C1 segment of cervical spinal cord (tissue), 14 donors: ENCODE measurements around the gene SYNJ2.

Experiments used
- DNase-seq, 14 donors: peaks; one replicate each; lab custom pipeline; 2025; lab: John Stamatoyannopoulos, UW

The SYNJ2 gene

DNA sequence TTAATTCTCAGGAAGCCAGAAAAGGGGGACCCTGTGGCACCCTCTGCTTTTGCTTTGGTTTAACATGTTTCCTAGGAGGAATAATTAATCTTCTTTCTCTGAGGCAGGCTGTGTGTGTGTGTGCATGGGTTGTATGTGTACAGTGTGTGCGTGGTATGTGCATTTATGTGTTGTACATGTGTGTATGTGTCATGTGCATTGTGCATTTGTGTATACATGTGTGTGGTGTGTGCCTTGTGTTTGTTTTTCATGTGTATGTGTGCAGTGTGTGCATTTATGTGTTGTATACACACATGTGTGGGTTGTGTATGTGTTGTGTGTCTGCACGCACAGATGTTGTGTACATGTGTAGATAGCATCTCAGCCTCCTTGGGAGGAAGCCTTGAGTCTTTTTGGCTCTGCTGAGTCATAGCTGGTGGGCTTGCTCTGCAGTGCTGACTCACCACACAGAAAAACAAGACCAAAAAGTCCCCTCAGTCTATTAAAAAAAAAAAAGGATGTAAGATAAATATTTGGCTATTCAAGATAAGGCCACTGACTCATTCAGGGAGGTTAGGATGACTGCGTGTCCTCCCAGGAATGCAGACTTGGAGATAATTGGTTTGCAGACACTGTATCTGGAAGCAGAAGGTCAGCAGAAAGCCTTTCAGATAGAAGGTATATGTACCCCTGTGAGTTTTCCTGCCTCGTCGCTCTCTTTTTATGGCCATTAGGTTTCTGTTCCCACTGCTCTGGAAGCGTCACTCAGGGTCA, 58.6 kb downstream of the SYNJ2 start:
- no peak for DNase-seq

- DNase-seq: no peak
These were observed 59.2 kb downstream of the SYNJ2 start for GRCh38 chr6:158040804-158041347.

DNA sequence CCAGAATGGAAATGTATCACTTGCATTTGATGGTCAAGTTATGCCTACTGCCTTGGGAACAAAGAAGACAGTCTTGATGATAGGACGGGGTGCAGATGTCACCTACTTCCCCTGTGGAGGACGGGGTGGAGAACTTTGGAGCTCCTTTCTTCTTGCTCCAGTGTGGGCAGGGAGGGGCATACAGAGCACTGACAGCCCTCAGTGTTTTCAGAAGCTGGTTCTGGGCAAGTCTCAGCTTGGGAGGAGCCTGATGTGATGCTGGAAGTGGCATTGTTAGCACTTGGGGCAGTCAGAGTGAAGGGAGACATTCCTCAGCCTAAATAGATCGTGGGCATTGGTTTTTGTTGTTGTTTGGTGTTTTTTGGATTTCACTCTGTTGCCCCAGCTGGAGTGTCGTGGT, 59.7 kb downstream of the SYNJ2 start:
- no peak for DNase-seq

DNA sequence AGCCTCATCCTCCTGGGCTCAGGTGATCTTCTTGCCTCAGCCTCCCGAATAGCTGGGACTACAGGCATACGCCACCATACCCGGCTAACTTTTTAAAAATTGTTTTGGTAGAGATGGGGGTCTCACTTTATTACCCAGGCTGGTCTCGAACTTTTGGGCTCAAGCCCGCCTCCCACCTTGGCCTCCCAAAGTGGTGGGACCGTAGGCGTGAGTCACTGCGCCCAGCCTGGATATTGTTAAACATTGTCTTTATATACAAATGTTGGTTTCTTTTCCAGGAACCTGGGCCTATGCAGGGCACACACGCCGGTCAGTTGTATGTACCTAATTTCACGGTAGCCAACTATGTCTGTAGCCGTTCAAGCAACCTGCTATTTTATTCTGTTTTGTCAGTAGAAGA, 60.1 kb downstream of the SYNJ2 start:
- DNase-seq: no peak

GRCh38 chr6:158042245-158042798, 60.7 kb downstream of the SYNJ2 start:
- DNase-seq: no peak

GRCh38 chr6:158043008-158043407, 61.3 kb downstream of the SYNJ2 start:
- no peak for DNase-seq

- peak in 1 of 14 donors; percentile 12 for DNase-seq
These were observed 62.2 kb downstream of the SYNJ2 start for GRCh38 chr6:158043586-158044524.

DNA sequence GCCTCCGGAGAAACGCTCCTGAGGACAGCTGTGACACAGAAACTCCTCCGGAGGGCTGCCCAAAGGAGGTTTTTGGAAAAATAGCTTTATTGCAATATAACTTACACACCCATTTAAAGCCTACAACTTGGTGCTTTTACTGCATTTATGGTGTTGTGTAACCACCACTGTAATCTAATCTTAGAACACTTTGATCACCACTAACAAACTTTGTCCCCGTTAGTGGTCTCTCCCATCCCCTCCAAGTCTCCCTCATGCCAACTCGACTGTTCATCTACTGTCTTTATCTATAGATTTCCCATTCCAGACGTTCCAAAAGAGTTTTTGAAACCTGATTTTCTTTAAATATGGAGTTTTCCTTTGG, 62.8 kb downstream of the SYNJ2 start:
- DNase-seq: no peak

DNA sequence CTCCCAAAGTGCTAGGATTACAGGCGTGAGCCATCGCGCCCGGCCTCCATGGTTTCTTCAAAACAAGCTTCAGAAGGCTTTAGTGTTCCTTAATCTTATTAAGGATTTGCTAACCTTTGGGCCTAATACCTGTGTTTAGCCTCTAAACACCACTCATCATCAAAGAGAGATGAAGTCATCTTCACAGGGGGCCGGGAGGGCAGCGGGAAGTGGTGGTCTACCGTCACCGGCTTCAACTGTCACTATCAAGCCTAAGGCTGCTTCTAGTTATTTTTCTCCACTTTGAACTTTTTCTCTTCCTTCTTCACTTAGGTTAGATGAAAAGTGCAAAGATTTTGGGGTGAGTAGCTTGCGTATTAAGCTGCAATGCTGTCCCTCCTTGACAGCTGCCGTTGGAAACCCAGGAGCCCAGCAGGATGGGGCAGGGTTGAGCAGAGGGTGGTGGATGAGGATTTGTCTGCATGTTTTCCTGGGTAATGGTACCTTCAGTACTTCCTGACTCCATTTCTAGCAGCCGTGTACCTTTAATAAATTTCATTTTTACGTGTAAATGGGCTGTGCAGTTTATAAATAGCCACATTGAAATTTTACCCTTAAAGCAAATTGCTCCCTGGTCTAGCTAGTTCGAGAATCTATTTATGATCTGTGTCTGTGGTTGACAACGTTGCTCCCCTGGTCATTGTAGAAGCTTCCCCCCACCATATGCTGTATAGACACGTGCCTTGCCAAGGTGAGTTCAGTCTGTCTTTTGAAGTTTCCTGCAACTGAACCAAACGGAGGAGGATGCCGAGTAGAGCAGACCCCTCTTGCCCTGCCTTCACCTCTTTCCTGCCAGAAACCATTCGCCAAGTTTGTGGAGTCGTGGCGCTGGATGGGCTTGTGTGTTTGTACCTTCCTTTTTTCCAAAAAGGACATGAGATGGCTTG, 64.8 kb downstream of the SYNJ2 start:
- DNase-seq: no peak

GRCh38 chr6:158047127-158047518, 65.5 kb downstream of the SYNJ2 start:
- DNase-seq: peak in 2 of 14 donors; percentile 28 to 45

GRCh38 chr6:158047563-158048323, 66.1 kb downstream of the SYNJ2 start:
- no peak for DNase-seq

DNA sequence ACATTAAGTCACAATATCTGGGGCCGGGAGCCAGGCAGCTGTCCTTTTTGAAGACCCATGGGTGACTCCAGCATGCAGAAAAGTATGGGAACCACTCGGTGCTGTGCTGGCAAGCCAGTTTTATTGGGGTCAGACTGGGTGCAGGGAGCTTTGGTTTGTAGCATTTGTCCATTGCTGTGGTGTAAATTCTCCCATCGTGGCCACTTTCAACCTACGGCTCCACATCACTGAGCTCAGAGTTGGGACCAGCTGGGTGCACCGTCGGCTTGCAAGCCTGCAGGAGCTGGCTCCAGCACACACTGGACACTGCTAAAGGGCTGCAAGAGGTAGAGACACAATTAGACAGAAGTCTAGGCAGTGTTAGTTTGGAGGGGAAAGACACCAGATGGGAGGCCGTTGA, 66.9 kb downstream of the SYNJ2 start:
- no peak for DNase-seq

GRCh38 chr6:158049055-158050028, 67.7 kb downstream of the SYNJ2 start:
- no peak for DNase-seq

DNA sequence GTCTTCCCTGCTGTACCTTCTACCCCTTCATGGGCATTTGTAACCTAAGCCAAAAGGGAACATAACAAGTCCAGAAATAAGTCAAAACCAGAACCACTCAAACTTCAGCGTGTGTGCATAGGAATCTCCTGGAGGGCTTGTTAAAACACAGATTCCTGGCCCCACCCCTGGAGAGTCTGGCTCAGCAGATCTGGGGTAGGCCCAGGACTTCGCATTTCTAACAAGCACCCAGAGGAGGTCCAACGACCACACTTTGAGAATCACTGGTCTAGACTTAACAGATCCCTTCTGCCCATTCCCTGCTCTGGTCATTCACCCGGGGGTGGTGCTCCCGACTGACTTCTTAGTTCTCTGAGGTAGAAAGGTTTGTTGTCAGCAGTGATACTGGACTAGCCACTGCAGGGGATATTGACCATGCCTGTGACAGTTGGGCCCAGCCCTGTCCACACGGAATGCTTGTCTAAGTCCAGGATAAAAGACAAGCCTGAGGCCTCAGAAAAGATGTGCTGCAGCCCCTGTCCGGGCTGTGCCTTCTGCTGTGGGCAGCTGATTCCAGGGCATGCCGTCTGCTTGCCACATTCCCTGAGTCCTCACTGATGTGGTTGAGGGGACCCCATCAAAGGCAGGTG, 68.6 kb downstream of the SYNJ2 start:
- DNase-seq: no peak

- no peak for DNase-seq
These were observed 69.3 kb downstream of the SYNJ2 start for GRCh38 chr6:158050955-158051354.

- no peak for DNase-seq
These were observed 70.3 kb downstream of the SYNJ2 start for GRCh38 chr6:158051968-158052367.

DNA sequence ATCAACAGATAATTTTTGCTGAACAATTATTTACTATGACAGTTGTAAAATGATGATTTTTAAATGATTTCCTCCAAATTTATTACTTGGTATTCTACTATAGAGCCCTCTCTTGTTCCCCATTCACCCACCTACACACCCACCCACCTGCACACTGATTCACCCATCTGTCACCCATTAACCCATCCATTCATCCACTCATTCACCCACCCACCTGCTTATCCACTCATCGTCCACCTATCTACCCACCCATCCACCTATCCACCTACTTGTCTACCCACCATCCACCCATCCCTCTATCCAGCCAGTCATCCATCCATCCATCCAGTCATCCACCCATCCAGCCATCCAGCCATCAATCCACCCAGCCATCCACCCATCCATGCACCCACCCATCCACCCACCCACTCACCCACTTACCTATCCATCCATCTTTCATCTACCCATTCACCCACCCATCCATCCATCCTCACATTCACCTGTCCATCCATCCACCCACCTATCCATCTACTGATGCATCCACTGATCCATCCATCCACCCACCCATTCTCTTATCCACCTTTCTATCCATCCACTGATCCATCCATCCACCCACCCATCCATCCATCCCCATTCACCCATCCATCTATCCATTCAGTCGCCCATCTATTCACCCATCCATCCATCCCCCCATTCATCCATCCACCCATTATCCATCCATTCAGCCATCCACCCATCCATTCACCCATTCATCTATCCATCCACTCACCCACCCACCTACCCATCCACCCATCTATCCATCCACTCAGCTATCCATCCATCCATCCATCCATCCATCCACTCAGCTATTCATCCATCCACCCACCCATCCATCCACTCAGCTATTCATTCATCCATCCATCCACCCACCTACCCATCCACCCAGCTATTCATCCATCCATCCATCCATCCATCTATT, 72.0 kb downstream of the SYNJ2 start:
- DNase-seq: no peak

DNA sequence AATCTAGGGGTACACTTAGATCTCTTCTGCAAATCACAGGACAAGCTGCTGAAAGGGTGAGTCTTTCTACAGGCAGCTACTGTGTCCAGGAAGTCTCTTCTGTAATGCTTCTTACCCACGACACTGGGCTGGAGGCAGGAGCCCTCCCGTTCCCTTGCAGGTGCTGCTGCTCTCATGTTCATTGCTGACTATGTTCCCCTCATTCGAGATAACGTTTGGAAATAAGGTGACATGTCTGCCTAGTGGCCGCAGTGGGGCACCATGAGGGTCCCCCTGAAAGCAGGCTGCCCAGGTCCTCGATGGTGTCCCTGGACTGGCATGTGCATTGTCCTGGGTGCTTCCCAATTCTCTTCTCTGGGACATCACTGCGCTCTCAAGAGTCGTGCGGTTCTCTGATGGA, 74.7 kb downstream of the SYNJ2 start:
- no peak for DNase-seq
